ENCODE results near the gene RNF144A.

GRCh38 chr2:7007488-7007845 lies 90.3 kb downstream of the RNF144A start:
- TF ChIP-seq CTCF (IDR thresholded peaks at IDR 0.05), result no peak
- no peak for TF ChIP-seq POLR2A (IDR thresholded peaks at IDR 0.05)
